Left lobe of liver (tissue), 2 donors: ENCODE data around the gene SINHCAF. TPM values are rescaled to one million over a fixed set of nuclear protein-coding genes. Genes with fewer than 3 reads are reported as not detected.
A peak's percentile ranks its signal among the peaks of the same experiment; 100 is the strongest.

Source experiments
- ATAC-seq: fragments of 200-7000 bp; cut with Tn5 transposase; one replicate; pipeline ENCODE4 v1.9.1; 2020; ENCODE audit warnings: mild to moderate bottlenecking, moderate library complexity
- DNase-seq: peaks from one replicate; pipeline ENCODE4 v3.0.0-alpha.2; 2020; ENCODE audit warnings: low spot score
- total RNA-seq: library from RNA; stranded (reverse); gene quantifications from one replicate; pipeline ENCODE4 v1.2.1, GENCODE V29; 2021
- donor health status: DM: no; HTN: no; CAD: no; lungs with moderate emphysema.
- donor health status: DM: no; HTN: yes; CAD: no.

Gene SINHCAF
- total RNA-seq, 1 donor from 2014 or later: 3.5 TPM

DNA sequence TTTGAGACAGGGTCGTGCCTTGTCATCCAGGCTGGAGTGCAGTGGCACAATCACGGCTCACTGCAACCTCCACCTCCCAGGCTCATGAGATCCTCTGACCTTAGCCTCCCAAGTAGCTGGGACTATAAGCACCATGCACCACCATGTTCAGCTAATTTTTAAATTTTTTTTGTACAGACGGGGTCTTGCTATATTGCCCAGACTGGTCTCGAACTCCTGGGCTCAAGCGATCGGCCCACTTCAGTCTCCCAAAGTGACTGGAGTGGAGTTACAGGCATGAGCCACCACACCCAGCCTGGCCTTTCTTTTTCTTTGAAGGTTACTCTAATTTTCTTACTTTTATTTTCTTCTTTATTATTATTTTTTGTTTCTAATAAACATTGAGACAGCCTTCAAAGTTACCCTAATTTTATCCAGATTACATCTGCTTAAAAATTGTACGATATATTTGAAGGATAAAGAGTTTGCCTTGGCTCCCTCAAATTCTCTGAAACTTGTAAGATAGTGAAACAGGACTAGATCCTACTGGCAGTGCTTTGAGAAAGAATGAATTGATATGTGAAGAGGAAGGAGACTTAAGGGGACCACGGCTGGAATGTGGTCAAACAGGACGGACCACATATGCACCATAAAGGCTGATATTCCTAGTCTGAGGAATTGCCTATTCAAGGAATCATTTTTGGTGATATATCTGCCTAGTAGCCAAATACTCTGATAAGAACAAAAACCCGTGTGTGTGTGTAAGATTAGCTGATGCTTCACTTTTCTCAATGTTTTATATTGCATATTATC, 14.1 kb upstream of the SINHCAF start:
- DNase-seq (no peak), ATAC-seq (no peak)

- ATAC-seq: no peak
- no peak for DNase-seq
These were observed 12.0 kb upstream of the SINHCAF start for GRCh38 chr12:31337952-31338351.

GRCh38 chr12:31331242-31331641, 5.3 kb upstream of the SINHCAF start:
- no peak for ATAC-seq
- DNase-seq: no peak

GRCh38 chr12:31326736-31327659, 1.0 kb upstream of the SINHCAF start:
- ATAC-seq (no peak), DNase-seq (no peak)

- ATAC-seq: peak; percentile 10
- DNase-seq: peak; percentile 56
These were observed 450 bp downstream of the SINHCAF start for GRCh38 chr12:31325524-31325875.

GRCh38 chr12:31324845-31325523, 966 bp downstream of the SINHCAF start:
- ATAC-seq (peak; percentile 54), DNase-seq (peak; percentile 77)

DNA sequence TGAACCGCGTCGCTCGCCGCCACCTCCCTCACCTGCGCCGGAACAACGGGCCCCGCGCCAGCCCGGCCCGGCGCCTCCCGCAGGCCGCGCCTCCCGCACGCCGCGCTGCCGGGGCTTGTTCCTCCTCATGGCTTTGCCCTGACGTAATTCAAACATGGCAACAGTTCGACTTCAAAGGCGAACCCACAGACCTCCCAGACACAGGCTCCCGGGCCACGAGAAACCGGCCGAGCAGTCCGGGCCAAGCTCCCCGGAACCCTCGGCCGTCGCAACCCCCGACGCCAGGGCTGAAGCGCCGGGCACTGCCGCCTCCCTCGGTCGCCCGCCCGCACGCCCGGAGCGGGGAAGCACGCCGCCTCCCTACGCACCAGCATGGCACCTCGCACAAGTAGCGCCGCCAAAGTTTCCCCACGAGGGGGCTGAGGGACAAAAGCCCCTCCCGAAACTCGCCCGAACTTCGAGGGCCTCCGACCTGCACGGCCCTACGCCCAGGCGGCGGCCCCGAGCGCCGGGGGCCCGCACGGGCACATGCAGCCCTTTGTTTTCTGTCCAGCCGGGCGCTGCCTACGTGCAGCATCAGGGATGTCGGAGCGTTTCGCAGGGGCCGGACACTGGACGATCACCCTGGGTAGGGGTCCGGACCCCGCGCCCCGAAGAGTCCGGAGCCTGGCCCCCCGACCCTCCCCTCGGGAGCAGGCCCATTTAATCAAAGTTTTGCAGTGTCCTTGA, 1.7 kb downstream of the SINHCAF start:
- peak; percentile 54 for ATAC-seq
- DNase-seq: peak; percentile 77

GRCh38 chr12:31323391-31324115, 2.4 kb downstream of the SINHCAF start:
- ATAC-seq (no peak), DNase-seq (no peak)

DNA sequence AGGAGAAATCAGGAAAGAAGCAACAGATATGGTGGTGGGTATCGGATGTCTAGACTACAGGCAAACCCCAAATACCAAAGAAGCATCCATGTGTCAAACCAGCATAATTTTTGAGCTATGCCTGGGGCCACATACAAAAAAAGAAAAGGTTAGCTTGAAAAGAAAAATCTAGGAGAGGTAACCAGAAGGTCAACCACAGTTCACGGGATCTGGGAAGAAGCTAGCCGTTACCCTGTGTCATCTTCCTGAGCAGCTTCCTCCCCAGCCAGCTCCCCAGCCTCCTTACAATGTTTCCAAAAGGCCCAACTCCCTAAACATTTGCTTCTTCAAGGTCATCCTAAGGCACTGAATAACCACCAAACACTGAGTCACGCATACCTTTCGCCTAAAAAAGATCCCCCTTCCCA, 3.1 kb downstream of the SINHCAF start:
- no peak for ATAC-seq

GRCh38 chr12:31321897-31322228, 4.1 kb downstream of the SINHCAF start:
- ATAC-seq (no peak), DNase-seq (no peak)

More for the DNA sequence above, 3.1 kb downstream of the SINHCAF start:
- no peak for DNase-seq

DNA sequence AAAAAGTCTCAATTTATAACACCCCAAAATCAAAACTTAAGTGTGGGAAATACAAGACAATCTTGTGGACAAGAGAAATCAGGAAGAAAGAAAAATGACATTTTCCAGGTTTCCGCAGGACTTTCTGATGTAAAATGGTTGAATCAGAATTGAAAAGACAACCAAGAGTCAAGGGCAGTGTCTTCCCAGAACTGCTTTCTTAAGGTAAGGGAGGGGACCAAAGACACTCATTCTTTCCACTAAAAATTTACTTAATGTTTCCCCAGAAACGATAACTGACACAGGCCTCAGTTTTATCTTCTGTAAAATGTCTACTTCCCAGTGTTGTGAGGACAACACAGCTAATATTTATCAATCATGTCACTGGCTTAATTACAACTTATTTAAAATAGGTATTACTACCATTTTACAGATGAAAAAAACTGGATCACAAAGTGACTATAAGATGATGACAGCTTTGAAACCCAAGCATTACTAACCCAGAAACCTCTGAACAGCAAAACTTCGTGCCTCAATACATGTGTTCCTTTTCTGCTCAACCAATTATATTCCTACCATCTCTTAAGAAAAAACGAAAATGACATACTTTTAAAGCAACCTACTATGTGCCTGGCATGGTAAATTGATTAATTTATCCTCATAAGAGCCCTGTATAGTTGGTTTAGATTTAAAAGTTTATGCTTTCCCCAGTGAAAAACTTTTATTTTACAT, 4.6 kb downstream of the SINHCAF start:
- DNase-seq: no peak
- ATAC-seq: no peak

DNA sequence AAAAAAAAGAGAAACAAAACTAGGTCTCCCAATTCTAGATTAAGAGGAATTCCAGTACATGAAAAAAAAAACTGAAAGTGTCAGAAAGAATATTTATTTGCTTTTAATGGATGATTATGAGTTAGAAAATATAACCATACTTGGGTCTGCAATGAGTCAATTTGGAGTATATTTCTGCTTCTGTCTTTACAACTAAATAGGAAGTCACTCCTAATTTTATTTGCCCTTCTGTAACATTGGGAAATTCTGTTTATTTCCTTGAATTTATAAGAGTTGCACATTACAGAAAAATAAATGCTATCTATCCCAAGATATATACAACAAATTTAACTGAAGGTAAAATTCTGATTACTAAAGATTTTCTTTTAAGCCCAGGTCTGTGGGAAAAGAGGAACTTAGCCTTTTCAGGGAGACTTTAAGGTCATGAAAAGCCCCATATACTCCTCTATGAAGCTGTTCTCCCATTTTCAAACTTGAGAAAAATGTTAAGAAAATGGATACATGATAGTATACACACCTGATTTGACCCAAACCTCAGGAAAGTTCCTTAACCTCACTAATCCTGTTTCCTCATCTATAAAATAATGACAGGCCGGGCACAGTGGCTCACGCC, 7.2 kb downstream of the SINHCAF start:
- ATAC-seq (no peak), DNase-seq (no peak)

DNA sequence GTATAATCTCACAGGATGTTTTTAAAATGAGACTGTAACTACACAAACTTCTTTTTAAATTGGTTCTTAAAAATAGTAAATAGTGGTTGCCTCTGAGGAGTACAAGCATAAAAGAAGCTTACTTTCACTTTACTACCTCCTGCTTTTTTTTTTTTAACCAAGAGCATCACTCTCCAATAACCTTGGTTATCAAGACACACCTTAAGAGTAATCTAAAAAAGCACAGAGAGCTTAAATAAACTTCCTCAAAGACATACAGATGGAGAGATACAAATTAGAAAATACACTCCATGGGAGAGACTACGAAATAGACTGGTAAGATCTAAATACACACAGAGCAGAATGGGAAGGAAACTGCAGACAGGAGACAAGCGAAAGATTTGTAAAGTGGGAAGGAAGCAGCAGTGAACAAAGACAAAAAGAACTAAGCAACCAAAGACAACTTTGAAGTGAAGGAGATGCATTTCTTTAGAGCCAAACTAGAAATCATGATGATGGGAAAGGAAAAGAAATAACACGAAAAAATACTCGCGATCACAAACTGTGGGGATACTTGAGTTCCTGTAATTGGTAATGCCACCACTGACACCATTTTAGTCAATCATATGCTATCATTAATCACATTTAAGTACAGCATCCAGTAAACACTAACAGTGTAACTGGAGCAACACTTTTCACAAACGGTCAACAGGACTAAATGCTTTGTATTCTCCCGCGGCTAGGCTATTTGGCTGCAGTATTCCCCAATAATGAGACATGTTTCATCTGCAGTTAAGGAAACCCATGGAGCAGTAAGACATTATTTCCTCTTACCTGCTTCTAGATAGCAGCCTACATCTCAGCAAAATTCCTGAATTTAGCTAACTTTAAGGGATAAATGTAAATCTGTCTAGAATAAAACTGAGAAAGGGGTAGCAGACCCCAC, 8.2 kb downstream of the SINHCAF start:
- DNase-seq (no peak), ATAC-seq (peak; percentile 48)

DNA sequence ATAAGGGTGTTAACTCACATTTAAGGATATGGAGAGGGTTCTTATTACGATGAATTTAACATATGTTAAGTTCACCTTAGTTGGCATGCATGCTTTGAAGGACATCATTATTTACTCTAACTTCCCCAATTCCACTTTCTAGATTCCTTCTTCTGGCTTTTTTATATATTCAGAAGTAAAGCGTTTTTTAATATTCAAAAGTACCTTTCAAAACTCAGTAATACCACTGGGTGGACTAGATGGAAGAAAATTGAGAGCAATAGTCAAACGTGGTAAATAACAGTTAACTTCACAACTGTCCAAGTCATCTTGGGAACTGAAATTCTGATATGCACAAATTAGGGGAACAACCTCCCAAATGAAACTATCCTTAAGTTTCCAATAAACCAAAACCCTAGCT, 9.1 kb downstream of the SINHCAF start:
- ATAC-seq (no peak), DNase-seq (no peak)

DNA sequence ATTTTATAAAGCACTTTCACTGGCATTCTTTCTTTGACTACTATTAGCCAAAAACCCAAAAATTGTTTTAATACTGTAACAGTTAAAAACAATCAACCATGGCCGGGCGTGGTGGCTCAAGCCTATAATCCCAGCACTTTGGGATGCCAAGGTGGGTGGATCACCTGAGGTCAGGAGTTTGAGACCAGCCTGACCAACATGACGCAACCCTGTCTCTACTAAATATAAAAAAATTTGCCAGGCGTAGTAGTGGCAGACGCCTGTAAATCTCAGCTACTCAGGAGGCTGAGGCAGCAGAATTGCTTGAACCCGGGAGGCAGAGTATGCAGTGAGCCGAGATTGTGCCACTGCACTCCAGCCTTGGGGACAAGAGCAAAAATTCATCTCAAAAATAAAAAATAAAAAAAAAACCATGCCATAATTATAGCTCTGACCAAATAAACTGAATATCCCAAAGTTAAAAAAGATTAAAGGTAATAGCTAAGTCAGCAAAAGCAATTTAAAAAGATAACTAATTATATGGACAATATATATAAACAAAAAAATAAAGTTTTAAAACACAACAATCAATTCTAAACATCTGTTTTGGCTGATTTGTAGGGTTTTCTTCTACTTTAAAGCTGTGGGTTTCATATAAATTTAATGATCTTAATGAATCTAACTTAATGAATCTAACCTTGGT, 10.0 kb downstream of the SINHCAF start:
- DNase-seq (no peak), ATAC-seq (no peak)

DNA sequence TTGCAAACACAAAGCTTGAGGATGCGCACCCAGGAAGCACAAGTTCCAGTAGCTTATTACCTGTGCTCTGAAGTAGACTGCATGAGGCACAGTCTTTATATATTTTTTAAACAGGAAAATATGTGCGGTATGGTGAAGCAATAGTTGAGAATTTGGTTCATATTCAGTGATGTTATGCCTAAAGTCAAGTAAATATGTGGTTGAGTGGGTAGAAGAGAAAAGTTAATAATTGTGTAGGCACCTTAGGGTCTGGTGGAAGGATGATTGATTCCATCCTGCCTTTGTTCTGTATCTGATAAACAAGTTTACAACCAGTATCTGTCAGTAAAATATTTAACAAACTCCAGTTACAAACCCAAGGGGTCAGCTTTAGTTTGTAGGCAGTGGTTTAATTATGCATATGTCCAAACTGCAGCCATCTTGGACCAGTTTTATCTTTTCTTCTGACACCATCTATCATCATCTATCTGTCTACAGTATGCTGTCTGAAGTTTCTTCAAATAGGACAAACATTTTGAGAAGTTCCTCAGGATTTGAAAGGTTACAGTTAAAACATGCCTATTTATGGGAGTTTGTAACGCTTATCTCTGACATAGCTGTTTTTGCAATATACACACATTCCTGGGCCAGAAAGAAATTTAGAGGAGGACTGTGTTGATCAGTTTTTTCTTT, 10.8 kb downstream of the SINHCAF start:
- ATAC-seq: no peak
- no peak for DNase-seq

DNA sequence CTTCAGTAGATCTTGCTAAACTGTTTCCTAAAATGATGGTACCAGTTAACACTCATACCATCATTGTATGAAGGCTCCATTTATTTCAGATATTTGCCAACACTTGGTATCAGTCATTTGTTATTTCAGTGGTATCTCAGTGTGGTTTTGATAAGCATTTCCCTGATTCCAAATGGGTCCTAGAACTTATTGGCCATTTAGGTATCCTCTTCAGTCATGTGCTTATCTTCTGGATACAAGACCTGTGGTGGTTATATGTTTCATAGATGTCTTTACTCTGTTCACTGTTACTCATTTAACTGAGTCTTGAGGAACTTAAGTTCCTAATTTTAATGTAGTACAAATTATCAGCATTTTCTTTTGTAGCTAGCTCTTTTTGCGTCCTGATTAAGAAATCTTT, 13.5 kb downstream of the SINHCAF start:
- ATAC-seq: no peak
- DNase-seq: no peak
